Liver (tissue), 9 donors: ENCODE data around the gene TSPYL4. TPM values are rescaled to one million over a fixed set of nuclear protein-coding genes. Genes with fewer than 3 reads are reported as not detected.

Experiments
- DNase-seq: peaks from one replicate; pipeline ENCODE4 v3.0.0-alpha.2; 2017; ENCODE audit warnings: low spot score
- H3K27ac ChIP-seq, 2 donors: one replicate each; pipeline ENCODE4 v1.7.0; 2013; ENCODE audit warnings: inconsistent platforms in 2 of 2, low read length in 2 of 2, control low read depth in 1 of 2, low read depth in 1 of 2, mild to moderate bottlenecking in 1 of 2
- H3K27me3 ChIP-seq, 4 donors: one replicate each; pipeline versions ENCODE4 v1.6.1 to v1.7.0; 2013; ENCODE audit warnings: low read length in 3 of 4, inconsistent platforms in 1 of 4, mild to moderate bottlenecking in 1 of 4, moderate library complexity in 1 of 4; ENCODE audit not compliant: control insufficient read depth in 4 of 4, insufficient read depth in 4 of 4
- H3K36me3 ChIP-seq, 4 donors: one replicate each; pipeline versions ENCODE4 v1.6.1 to v1.7.0; 2013; ENCODE audit warnings: low read length in 3 of 4, mild to moderate bottlenecking in 3 of 4, low read depth in 1 of 4, moderate library complexity in 1 of 4; ENCODE audit not compliant: control insufficient read depth in 4 of 4, insufficient read depth in 3 of 4
- H3K4me1 ChIP-seq, 4 donors: one replicate each; pipeline versions ENCODE4 v1.6.1 to v1.7.0; 2013; ENCODE audit warnings: low read length in 3 of 4, mild to moderate bottlenecking in 3 of 4, moderate library complexity in 1 of 4; ENCODE audit not compliant: control insufficient read depth in 4 of 4, insufficient read depth in 4 of 4
- H3K4me3 ChIP-seq, 3 donors: one replicate each; pipeline versions ENCODE4 v1.6.1 to v1.7.0; 2013; ENCODE audit warnings: low read length in 3 of 3, control low read depth in 1 of 3, low read depth in 1 of 3, mild to moderate bottlenecking in 1 of 3
- H3K9ac ChIP-seq, 2 donors: one replicate each; pipeline ENCODE4 v1.7.0; 2013; ENCODE audit warnings: low read length in 2 of 2, mild to moderate bottlenecking in 2 of 2, moderate library complexity in 2 of 2, control low read depth in 1 of 2, low read depth in 1 of 2
- H3K9me3 ChIP-seq, 4 donors: one replicate each; pipeline versions ENCODE4 v1.6.1 to v1.7.0; 2013; ENCODE audit warnings: low read length in 3 of 4; ENCODE audit not compliant: control insufficient read depth in 4 of 4
- ATF3 ChIP-seq: IDR thresholded peaks from 2 replicates; pipeline ENCODE4 v1.6.1; 2016; ENCODE audit warnings: antibody characterized with exemption
- CTCF ChIP-seq: fragments of 150-350 bp; IDR thresholded peaks from 2 replicates; pipeline ENCODE4 v1.5.1; 2017; ENCODE audit warnings: improper control_type of control experiment, low read depth, low read length; ENCODE audit not compliant: missing input control
- EGR1 ChIP-seq, 2 donors: IDR thresholded peaks; 2 replicates each; pipeline ENCODE4 v1.6.1; 2016 to 2018; ENCODE audit warnings: antibody characterized with exemption in 2 of 2, low read depth in 2 of 2
- FOXA1 ChIP-seq: IDR thresholded peaks from 2 replicates; pipeline ENCODE4 v1.6.1; 2016; ENCODE audit warnings: antibody characterized with exemption
- FOXA2 ChIP-seq: IDR thresholded peaks from 2 replicates; pipeline ENCODE4 v1.6.1; 2016; ENCODE audit warnings: antibody characterized with exemption
- GABPA ChIP-seq, 2 donors: IDR thresholded peaks in 1 of 2; conservative IDR thresholded peaks in 1 of 2; 2 replicates each; pipeline ENCODE4 v1.6.1; 2016; ENCODE audit warnings: antibody characterized with exemption in 2 of 2, mild to moderate bottlenecking in 1 of 2, moderate library complexity in 1 of 2
- HNF4A ChIP-seq, 2 donors: conservative IDR thresholded peaks; 2 replicates each; pipeline ENCODE4 v1.6.1; 2016; ENCODE audit warnings: antibody characterized with exemption in 2 of 2, mild to moderate bottlenecking in 2 of 2
- HNF4G ChIP-seq: IDR thresholded peaks from 2 replicates; pipeline ENCODE4 v1.6.1; 2016; ENCODE audit warnings: antibody characterized with exemption
- JUND ChIP-seq, 2 donors: IDR thresholded peaks; 2 replicates each; pipeline ENCODE4 v1.6.1; 2016; ENCODE audit warnings: antibody characterized with exemption in 2 of 2
- MAX ChIP-seq: IDR thresholded peaks from 2 replicates; pipeline ENCODE4 v1.6.1; 2016; ENCODE audit warnings: antibody characterized with exemption
- NR2F2 ChIP-seq: IDR thresholded peaks from 2 replicates; pipeline ENCODE4 v1.6.1; 2016; ENCODE audit warnings: antibody characterized with exemption
- RAD21 ChIP-seq, 2 donors: IDR thresholded peaks; 2 replicates each; pipeline ENCODE4 v1.6.1; 2016; ENCODE audit warnings: antibody characterized with exemption in 2 of 2, mild to moderate bottlenecking in 2 of 2
- REST ChIP-seq: IDR thresholded peaks from 2 replicates; pipeline ENCODE4 v1.6.1; 2016; ENCODE audit warnings: antibody characterized with exemption, mild to moderate bottlenecking
- RXRA ChIP-seq, 2 donors: IDR thresholded peaks; 2 replicates each; pipeline ENCODE4 v1.6.1; 2017 to 2018; ENCODE audit warnings: antibody characterized with exemption in 2 of 2, mild to moderate bottlenecking in 1 of 2
- SP1 ChIP-seq: IDR thresholded peaks from 2 replicates; pipeline ENCODE4 v1.6.1; 2018; ENCODE audit warnings: antibody characterized with exemption, mild to moderate bottlenecking
- TAF1 ChIP-seq: conservative IDR thresholded peaks from 2 replicates; pipeline ENCODE4 v1.6.1; 2016; ENCODE audit warnings: antibody characterized with exemption, mild to moderate bottlenecking
- YY1 ChIP-seq: IDR thresholded peaks from 2 replicates; pipeline ENCODE4 v1.6.1; 2016; ENCODE audit warnings: antibody characterized with exemption, mild to moderate bottlenecking
- ZBTB33 ChIP-seq: IDR thresholded peaks from 2 replicates; pipeline ENCODE4 v1.6.1; 2016; ENCODE audit warnings: antibody characterized with exemption
- WGBS: extraction: QIAGEN DNeasy Blood & Tissue Kit; methylation state at CpG from one replicate; pipeline ENCODE4 v1.1.7; 2013; 5-methylcytosine and 5-hydroxymethylcytosine counted together
- polyA plus RNA-seq, 2 donors: library from polyadenylated mRNA; stranded (reverse) in 1 of 2; unstranded in 1 of 2; fragments of 200-250 nt in 1 of 2; fragments of >200 nt in 1 of 2; fragmentation: Nextera tagmentation in 1 of 2; extraction: Ambion mirVana in 1 of 2; gene quantifications; one replicate each; pipeline versions ENCODE4 v1.2.1 to v1.2.3, GENCODE V29; 2013 to 2015
- total RNA-seq, 2 donors: library from RNA; depleted of rRNA; stranded (reverse); fragments of >200 nt; gene quantifications; one replicate each; pipeline ENCODE4 v1.2.3, GENCODE V29; 2014
- donor health status: healthy.
- donor health status: healthy.
- donor health status: healthy.
- donor health status: healthy.
- donor health status: healthy.

TSPYL4 gene
- total and polyA plus RNA-seq, 4 donors: 3.6 to 7.4 (median 3.8) TPM

- no peak for TF ChIP-seq HNF4G
- no peak for TF ChIP-seq HNF4A (conservative IDR thresholded peaks at IDR 0.05)
- no peak for TF ChIP-seq CTCF
- no peak for TF ChIP-seq RAD21 (IDR thresholded peaks at IDR 0.05)
- no peak for TF ChIP-seq SP1
Measured at GRCh38 chr6:116246089-116246488, 7.8 kb downstream of the TSPYL4 start (continued).

GRCh38 chr6:116244284-116244683, 9.6 kb downstream of the TSPYL4 start:
- H3K4me1 ChIP-seq: peaks cover 2 to 20% (median 9%) of the 10 kb centered on the region in 4 donors
- no peak overlapping the region for H3K4me3 ChIP-seq
- H3K27ac ChIP-seq: no peak overlapping the region
- TF ChIP-seq MAX (no peak), GABPA (IDR thresholded peaks at IDR 0.05 in 1 of 2, conservative IDR thresholded peaks at IDR 0.05 in 1 of 2) (no peak), ZBTB33 (no peak), HNF4A (conservative IDR thresholded peaks at IDR 0.05) (no peak), FOXA1 (no peak), SP1 (no peak), ATF3 (no peak), TAF1 (no peak), EGR1 (IDR thresholded peaks at IDR 0.05; ENCODE audit: low read depth in 2 of 2) (no peak), NR2F2 (no peak), YY1 (no peak), HNF4G (no peak), FOXA2 (no peak), REST (no peak), RAD21 (IDR thresholded peaks at IDR 0.05) (no peak), RXRA (IDR thresholded peaks at IDR 0.05) (no peak), JUND (IDR thresholded peaks at IDR 0.05) (no peak), CTCF (no peak)
- H3K36me3 ChIP-seq: peaks cover 0 to 2% (median under 1%) of the 10 kb centered on the region in 4 donors
- 87% methylated on average over 4 of the region's 4 CpGs for WGBS
- DNase-seq: no peak
- no peaks in the 10 kb centered on the region for H3K9me3 ChIP-seq
- no peak overlapping the region for H3K9ac ChIP-seq
- no peaks in the 10 kb centered on the region for H3K27me3 ChIP-seq
